Spinal cord (tissue), 10 donors: Measurements from ENCODE around the gene CCDC121. TPM values are rescaled to one million over a fixed set of nuclear protein-coding genes. Genes with fewer than 3 reads are reported as not detected.
"Not testable (repeated sequence)": the region's sequence is repeated elsewhere in the genome, so short reads cannot be mapped to it uniquely, and the experiment has no call there.

Experiments
- DNase-seq, 6 donors: peaks; one replicate each; pipeline versions ENCODE4 v3.0.0 to v3.0.0-alpha.2; 2013 to 2015; ENCODE audit warnings: low spot score in 6 of 6, low read depth in 4 of 6
- H3K27ac ChIP-seq: one replicate; pipeline ENCODE4 v1.5.1; 2013; ENCODE audit warnings: low read depth, low read length, control low read depth
- H3K27me3 ChIP-seq: one replicate; pipeline ENCODE4 v1.6.1; 2013; ENCODE audit warnings: low read length; ENCODE audit not compliant: control insufficient read depth, insufficient read depth
- H3K36me3 ChIP-seq: one replicate; pipeline ENCODE4 v1.6.1; 2013; ENCODE audit warnings: low read length; ENCODE audit not compliant: control insufficient read depth, insufficient read depth
- H3K4me1 ChIP-seq: one replicate; pipeline ENCODE4 v1.6.1; 2013; ENCODE audit warnings: low read length; ENCODE audit not compliant: control insufficient read depth, insufficient read depth
- H3K4me3 ChIP-seq: one replicate; pipeline ENCODE4 v1.5.1; 2013; ENCODE audit warnings: low read depth, low read length, control low read depth
- H3K9me3 ChIP-seq: one replicate; pipeline ENCODE4 v1.6.1; 2013; ENCODE audit warnings: low read length; ENCODE audit not compliant: control insufficient read depth, insufficient read depth
- WGBS: methylation state at CpG from one replicate; pipeline ENCODE4 v1.1.5; 2013; ENCODE audit warnings: missing lambda C conversion rate; ENCODE audit not compliant: insufficient coverage; 5-methylcytosine and 5-hydroxymethylcytosine counted together
- polyA plus RNA-seq, 2 donors: library from polyadenylated mRNA; unstranded; fragments of 120-200 nt; gene quantifications; one replicate each; pipeline ENCODE4 v1.2.1, GENCODE V29; 2013; ENCODE audit not compliant: insufficient read length in 2 of 2
- total RNA-seq, 2 donors: library from RNA; depleted of rRNA in 1 of 2; stranded (reverse); fragments of 120-200 nt in 1 of 2; fragments of >200 nt in 1 of 2; gene quantifications; one replicate each; pipeline versions ENCODE4 v1.2.3 to v1.2.4, GENCODE V29; 2013 to 2014
- donor health status: healthy.

CCDC121 gene
- total and polyA plus RNA-seq, 4 donors: 6.5 to 12.8 (median 8.6) TPM

GRCh38 chr2:27638037-27638637 is 9.3 kb upstream of the CCDC121 start:
- Histone ChIP-seq H3K9me3 (no peaks in the 10 kb centered on the region), H3K36me3 (peaks cover 46% of the 10 kb centered on the region), H3K4me3 (no peak overlapping the region), H3K27ac (no peak overlapping the region), H3K27me3 (no peaks in the 10 kb centered on the region), H3K4me1 (no peaks in the 10 kb centered on the region)
- DNase-seq: no peak
- WGBS: no CpG with 5 or more reads among the region's 3 CpGs

DNA sequence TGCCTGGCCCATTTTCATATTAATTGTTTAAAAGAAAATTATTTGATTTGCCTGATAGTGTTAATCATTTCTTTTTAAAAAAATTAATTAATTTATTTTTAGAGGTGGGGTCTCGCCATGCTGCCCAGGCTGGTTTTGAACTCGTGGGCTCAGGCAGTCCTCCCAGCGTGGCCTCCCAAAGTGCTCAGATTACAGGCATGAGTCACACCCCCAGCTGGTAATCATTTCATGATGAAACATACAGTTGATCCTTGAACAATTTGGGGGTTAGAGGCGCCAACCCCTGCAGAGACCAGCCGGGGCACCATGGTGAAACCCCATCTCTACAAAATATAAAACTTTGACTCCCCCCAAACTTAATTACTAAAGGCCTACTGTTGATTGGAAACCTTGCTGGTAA is 8.0 kb upstream of the CCDC121 start:
- no peaks in the 10 kb centered on the region for H3K9me3 ChIP-seq
- no peak overlapping the region for H3K4me3 ChIP-seq
- H3K27me3 ChIP-seq: no peaks in the 10 kb centered on the region
- H3K27ac ChIP-seq: no peak overlapping the region
- no peak for DNase-seq
- 100% methylated on average over 3 of the region's 5 CpGs for WGBS
- no peaks in the 10 kb centered on the region for H3K4me1 ChIP-seq
- H3K36me3 ChIP-seq: peaks cover 41% of the 10 kb centered on the region

DNA sequence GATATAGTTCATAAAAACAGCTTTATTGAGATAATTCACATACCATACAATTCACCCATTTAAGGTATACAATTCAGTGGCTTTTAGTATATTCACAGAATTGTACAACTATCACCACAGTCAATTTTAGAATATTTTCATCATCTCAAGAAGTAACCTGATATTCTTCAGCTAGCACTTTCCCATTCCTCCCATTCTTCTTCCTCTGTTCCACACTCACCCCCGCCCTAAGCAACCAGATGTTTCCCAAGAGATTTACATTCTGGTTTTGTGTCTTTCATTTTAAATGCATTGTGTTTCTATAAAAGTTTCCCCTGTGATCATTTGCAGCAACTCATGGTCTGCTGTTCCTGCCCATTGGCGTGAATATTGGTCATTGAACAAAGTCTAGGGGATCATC is 5.5 kb upstream of the CCDC121 start:
- no peaks in the 10 kb centered on the region for H3K9me3 ChIP-seq
- H3K4me3 ChIP-seq: no peak overlapping the region
- H3K4me1 ChIP-seq: peaks cover 9% of the 10 kb centered on the region
- 100% methylated on average over 1 of the region's 2 CpGs for WGBS
- H3K27ac ChIP-seq: no peak overlapping the region
- H3K27me3 ChIP-seq: no peaks in the 10 kb centered on the region
- no peak for DNase-seq
- peaks cover 32% of the 10 kb centered on the region for H3K36me3 ChIP-seq

DNA sequence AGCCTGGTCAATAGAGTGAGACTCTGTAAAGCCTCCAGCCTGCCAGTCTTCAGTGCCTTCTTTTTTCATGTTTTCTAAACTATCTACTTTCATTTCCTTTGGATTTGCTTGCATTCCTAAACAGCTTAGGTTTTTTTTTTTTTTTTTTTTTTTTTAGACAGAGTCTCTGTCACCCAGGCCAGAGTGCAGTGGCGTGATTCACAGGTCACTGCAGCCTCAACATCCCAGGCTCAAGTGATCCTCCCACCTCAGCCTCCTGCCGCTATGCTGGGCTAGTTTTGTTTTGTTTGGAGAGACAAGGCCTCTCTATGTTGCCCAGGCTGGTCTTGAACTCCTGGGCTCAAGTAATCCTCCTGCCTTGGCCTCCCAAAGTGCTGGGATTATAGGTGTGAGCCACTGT is 1.4 kb upstream of the CCDC121 start:
- not testable (repeated sequence) for H3K4me3 ChIP-seq, H3K9me3 ChIP-seq, H3K4me1 ChIP-seq, H3K27ac ChIP-seq, DNase-seq, H3K27me3 ChIP-seq
- peaks cover 15% of the 10 kb centered on the region for H3K36me3 ChIP-seq
- no CpG with 5 or more reads among the region's 2 CpGs for WGBS

GRCh38 chr2:27627963-27628766 is 647 bp downstream of the CCDC121 start:
- Histone ChIP-seq H3K27ac (peak overlapping the region; percentile 78), H3K4me1 (peaks cover 9% of the 10 kb centered on the region), H3K9me3 (no peaks in the 10 kb centered on the region), H3K27me3 (no peaks in the 10 kb centered on the region), H3K4me3 (peak overlapping the region; percentile 87), H3K36me3 (peaks cover 9% of the 10 kb centered on the region)
- peak in 2 of 6 donors; percentile 2 to 5 for DNase-seq
- WGBS: 0% methylated on average over 18 of the region's 21 CpGs

- 88% methylated on average over 1 of the region's 3 CpGs for WGBS
- H3K36me3 ChIP-seq, H3K4me3 ChIP-seq, DNase-seq, H3K4me1 ChIP-seq, H3K9me3 ChIP-seq, H3K27me3 ChIP-seq, H3K27ac ChIP-seq: not testable (repeated sequence)
These were observed 1.9 kb downstream of the CCDC121 start for GRCh38 chr2:27626921-27627320.

- H3K4me3 ChIP-seq, DNase-seq, H3K9me3 ChIP-seq, H3K27me3 ChIP-seq, H3K4me1 ChIP-seq, H3K27ac ChIP-seq: not testable (repeated sequence)
- H3K36me3 ChIP-seq: peaks cover 14% of the 10 kb centered on the region
- no CpG with 5 or more reads among the region's 1 CpG for WGBS
These were observed 2.5 kb downstream of the CCDC121 start for GRCh38 chr2:27626323-27626722.

DNA sequence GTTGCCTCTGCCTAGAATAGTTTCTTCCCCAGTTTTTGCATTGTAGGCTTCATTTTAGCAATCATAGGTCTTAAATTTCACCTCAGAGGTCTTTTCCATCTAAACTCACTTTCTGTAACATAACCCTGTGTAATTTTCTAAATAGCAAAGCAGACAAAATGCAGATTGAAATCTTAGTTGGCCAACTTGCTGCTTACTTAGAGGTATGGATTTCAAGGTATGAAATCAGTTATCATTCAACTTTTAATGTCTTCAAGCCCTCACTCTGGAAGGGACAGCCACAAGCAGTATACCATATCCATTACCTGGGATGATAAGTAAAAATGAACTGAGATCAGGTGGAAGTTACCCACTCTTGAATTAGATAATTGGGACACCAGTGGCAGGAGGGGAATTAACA is 3.9 kb downstream of the CCDC121 start:
- Histone ChIP-seq H3K36me3 (peaks cover 16% of the 10 kb centered on the region), H3K27ac (no peak overlapping the region), H3K27me3 (no peaks in the 10 kb centered on the region), H3K9me3 (no peaks in the 10 kb centered on the region), H3K4me3 (no peak overlapping the region), H3K4me1 (peaks cover 4% of the 10 kb centered on the region)
- DNase-seq: no peak

GRCh38 chr2:27622921-27623384 is 5.9 kb downstream of the CCDC121 start:
- Histone ChIP-seq H3K27ac (no peak overlapping the region), H3K9me3 (no peaks in the 10 kb centered on the region), H3K4me1 (no peaks in the 10 kb centered on the region), H3K36me3 (peaks cover 20% of the 10 kb centered on the region), H3K4me3 (no peak overlapping the region), H3K27me3 (no peaks in the 10 kb centered on the region)
- DNase-seq: peak in 1 of 6 donors; percentile 11
- WGBS: 75% methylated on average over 2 of the region's 3 CpGs

- Histone ChIP-seq H3K4me3 (no peak overlapping the region), H3K9me3 (no peaks in the 10 kb centered on the region), H3K4me1 (no peaks in the 10 kb centered on the region), H3K27me3 (no peaks in the 10 kb centered on the region), H3K27ac (no peak overlapping the region), H3K36me3 (peaks cover 31% of the 10 kb centered on the region)
- no peak for DNase-seq
- WGBS: no CpG with 5 or more reads among the region's 1 CpG
These were observed 7.3 kb downstream of the CCDC121 start for GRCh38 chr2:27621524-27621923.
